ENCODE results near the gene RACK1.
"Not testable (repeated sequence)": the region's sequence is repeated elsewhere in the genome, so short reads cannot be mapped to it uniquely, and the experiment has no call there.

RACK1 gene

DNA sequence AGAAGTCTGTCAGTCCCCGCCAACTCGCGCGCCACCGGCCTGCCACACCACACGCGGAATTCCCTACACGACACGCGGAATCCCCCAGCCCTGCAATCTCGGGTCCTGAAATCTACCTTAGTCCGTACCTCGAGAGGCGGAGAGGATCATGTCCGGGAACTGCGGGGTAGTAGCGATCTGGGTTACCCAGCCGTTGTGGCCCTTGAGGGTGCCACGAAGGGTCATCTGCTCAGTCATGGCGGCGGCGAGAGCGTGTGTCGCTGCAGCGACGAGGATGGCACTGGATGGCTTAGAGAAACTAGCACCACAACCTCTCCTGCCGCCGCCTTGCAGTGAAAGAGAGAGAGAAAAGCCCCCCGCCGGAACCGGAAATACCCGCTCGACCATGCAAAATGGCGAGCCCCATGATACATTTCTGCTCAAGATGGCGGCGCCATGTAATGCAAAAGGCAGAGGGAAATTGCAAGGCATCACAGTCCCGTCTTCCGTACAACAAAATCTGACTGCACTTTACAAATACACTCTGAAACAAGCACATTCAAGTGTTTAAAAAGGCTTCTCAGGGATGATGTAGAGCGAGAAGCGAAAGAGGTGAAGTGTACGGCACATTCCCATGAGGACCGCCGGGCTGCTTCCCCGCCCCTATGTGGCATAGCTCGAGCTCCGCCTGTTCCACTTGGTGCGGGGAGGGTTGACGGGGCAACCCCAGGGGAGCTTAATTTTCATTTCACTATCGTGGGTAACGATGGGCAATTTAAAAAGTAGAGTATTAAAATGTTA is at the start of gene RACK1:
Gene RACK1, minus strand, starts transcription at position 343 of the 780 bp plus-strand sequence. Its CDS starts 106 bp downstream, at position 237.
- no peak for DNase-seq

DNA sequence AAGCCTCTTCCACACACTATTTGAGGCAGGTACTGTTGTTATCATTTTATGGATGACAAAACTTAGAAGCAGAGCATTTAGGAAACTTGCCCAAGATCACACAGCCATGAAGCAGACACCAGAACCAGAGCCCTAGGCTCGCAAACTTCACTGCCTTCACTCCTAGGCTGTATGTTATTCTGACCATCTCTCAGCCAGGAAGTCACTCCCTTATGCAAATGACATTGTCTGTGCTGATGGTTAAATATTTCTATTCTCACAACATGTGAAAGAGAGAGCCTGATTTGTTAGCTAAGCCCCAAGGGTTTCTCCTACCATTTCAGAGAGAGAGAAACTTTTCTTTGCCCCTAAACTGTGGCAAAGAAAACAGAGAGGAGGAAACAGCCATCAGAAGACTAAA is 43.6 kb upstream of the RACK1 start:
- DNase-seq, result not testable (repeated sequence)

DNA sequence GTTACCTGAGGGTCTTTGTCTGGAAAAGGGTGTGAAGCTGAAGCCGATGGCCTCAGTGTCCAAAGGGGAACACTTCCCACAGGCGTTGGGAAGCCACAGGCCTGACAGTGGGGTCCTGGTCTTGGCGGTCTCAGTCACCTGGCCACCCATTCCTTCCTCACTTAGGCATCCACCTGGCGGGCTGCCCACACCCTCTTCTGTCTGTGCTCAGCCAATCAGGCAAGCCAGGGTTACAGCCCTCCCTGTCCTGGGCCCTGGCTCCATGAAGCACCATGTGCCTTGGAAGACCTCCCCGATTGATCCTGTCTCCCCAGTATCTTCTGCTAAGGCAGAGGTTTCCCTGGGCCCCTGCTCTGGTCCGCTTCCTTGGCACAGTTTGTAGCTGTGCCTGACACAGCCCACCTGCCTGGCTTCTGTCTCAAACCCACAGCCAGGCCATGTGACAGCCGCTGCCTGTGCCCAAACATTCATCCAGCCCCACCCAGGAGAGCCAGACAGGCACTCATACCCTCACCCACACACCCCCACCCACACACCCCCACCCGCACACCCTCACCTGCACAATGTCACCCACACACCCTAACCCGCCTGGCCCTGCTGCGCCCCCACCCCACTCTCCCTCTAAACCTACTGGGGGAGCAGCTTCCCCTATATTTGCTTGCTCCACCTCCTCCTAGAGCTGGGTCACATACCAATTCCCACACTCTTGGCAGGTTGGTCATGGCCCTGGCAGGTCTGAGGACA is 42.4 kb upstream of the RACK1 start:
- not testable (repeated sequence) for DNase-seq

DNA sequence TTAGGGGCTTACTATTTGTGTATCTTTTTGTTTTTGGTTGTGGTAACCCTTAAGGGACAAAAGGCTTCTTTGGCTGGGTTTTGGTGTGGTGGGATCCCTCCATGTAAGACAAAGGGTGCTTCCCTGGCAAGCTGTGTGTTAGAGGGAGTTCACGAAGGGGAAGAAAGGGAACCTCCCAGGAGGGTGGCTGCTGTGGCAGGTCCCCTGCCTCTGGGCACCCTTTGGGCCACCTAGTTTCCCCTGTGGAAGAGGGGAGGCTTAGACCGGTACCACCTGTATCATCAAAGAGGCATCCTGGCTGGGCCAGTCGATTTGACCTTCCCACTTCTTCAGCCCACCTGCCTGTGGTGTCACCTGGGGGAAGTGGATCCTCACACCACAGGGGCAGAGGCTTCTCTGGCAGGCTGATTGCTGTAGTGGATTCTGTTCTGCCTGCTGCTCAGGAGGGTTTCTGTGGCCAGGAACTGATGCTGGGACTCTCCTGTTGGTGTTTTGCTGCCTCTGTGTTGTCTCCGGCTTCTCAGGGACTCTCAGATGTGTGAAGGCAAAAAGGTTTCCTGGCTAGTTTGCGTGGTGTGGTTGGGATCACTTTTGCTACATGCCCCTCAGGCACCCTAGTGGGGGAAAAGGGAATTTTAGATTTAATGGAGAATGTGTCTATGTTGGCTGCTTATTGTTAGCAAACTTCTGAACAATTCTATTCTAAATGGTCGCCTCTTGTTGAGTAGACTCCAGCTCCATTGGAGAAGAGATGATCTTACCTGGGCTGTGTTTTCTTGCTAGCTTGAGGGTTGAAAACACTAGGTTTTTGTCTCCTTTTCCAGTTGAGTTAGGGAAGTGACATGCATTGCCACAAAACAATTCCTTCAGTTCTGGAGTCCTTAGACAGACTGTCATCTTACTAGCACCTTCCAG is 40.4 kb upstream of the RACK1 start:
- DNase-seq, result not testable (repeated sequence)

DNA sequence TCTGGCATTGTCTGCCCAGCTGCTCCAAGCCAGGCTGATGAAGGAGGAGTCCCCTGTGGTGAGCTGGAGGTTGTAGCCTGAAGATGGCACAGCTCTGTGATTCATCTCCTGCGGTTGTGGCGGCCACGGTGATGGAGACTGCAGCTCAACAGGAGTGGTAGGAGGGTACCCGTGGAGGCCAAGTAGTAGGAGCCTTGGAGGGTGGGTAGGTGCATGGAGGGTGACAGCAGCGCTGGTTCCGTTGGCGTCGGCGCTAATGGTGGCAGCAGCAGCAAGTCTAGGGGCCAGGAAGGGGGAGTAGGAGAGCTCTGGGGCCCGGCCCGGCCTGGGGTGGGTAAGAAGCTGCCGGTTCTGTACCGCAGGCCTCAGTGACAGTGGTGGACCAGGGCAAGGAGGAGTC is 39.6 kb upstream of the RACK1 start:
- DNase-seq, result no peak

DNA sequence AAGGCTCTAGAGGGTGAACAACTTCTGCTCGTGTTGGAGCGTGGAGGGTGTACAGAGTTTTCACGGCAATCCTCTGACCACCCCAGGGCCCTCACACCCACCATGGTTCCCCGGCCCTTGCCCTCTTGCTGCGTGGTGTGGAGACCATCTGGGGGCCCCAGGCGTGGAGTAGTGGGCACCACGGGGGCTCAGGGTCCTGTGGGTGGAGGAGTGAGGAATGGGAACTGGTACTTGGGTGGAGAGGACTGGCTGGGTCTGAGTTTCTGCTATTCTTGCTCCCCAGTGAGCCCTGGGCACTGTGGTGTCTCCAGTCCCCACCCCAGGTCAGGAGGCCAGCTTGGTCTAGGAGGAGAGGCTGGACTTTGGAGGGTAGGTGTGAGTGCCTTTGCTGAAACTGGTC is 39.2 kb upstream of the RACK1 start:
- no peak for DNase-seq

DNA sequence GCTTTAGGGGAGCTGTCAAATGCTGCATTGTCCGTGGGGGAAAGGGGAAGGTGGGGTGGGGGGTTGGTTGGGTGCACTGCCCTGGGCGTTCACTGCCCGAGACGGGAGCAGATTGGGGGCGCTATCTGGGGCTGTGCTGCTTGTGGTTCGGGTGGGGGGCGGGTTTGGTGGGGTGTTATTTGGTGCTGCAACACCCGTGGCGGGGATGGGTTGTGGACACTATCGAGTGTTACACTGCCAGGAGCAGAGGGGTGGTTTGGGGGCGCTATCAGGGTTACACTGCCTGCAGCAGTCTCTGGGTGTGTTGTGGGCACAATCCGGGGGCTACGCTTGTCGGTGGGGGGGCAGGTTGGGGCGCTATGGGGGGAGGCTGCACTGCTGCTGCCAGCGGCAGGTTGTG is 38.7 kb upstream of the RACK1 start:
- not testable (repeated sequence) for DNase-seq

DNA sequence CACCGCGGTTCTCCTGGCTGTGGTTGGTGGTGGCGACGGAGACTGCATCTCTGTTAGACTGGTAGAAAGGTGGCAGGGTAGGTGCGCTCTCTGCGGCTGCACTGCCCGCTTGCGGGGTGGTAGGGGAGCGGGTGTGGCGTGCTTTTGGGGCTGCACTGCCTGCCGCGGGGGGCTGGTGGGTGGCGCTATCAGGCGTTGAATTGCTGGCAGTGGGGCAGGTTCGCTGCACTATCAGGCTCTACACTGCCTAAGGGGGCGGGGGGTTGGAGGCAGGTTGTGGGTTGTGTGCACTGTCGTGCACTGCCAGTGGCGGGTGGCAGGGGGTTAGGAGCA is 38.2 kb upstream of the RACK1 start:
- no peak for DNase-seq

DNA sequence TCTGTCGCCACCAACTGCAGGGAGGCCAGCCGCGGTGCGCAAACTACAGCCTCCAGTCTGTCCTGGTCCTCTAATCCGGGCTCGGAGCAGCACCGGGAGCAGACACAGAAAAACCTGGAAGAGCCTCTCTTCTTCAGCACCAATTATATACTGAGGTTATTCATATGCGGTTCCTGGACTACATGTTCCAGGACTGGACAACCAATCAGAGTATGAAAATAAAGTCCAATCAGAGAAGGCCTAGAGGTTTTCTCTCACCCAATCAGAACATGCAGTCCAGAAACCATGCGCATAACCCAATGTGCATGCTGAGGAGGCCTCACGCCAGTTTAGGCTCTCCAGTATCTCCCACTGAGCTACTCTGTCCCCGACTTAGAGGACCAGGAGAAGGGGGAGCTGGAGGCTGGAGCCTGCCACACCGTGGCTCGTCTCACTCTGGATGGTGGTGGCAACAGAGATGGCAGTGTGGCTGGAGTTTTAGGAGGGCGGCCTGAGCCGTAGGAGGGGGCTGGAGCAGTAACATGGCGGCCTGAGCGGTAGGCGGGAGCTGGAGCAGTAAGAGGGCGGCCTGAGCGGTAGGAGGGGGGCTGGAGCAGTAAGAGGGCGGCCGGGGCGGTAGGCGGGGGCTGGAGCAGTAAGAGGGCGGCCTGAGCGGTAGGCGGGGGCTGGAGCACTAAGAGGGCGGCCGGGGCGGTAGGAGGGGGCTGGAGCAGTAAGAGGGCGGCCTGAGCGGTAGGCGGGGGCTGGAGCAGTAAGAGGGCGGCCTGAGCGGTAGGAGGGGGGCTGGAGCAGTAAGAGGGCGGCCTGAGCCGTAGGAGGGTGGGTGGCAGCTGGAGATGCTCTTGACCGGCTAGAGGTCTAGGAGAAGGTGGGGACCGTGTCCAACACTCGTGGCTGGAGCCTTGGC is 37.6 kb upstream of the RACK1 start:
- no peak for DNase-seq

DNA sequence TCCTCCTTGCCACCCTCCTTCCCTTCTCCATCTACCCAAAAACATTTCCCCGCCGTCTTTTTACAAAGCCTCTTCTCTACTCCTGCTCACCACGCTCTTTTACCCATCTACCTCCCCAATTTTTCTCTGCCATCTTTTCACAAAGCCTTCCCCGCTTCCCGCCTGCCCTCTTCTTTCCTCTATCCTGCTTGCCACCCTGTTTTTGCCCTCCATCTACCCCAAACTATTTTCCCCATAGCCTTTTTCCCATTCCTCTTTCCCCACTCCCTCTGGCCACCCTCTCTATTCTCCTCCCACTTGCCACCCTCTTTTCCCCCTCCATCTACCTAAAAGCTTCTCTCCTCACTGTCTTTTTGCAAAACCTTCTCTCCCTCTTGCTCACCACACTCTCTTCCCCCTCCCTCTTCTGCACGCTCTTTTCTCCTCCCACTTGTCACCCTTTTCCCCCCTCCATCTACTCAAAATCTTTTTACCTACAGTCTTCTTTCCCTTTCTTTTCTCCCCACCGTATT is 36.6 kb upstream of the RACK1 start:
- no peak for DNase-seq

DNA sequence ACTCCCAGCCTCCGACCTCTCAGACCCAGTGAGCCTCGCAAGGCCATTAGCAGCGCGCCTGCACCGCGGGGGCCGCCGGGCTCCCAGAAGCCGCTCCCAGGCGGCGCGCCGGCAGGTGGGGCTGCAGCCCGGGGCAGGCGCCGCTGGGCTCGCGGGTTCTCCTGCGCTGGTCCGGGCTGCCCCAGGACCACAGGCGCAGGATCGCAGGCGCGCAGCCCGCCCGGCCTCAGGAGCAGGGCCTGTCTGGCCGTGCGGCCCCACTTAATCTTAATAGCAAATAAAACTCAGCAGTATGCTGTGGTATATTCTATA is 29.7 kb upstream of the RACK1 start:
- not testable (repeated sequence) for DNase-seq

DNA sequence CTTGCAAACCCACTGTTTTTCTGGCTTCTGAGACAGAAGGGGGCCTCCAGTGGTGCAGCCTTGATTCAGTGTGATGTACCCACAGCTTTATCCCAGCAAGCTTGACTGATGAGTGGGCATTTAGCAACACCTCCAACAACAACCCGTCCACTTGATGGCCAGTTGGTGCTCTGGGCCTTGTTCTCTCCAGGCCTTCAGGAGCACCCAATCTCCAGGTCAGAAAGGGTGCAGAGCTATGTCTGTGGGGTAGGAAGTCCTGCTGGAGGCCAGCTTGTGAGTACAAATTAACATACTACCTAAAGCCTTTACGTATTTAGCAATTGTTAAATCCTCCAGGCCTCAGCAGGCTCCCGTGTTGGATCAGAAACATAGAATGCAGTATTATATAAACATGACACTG is 27.4 kb upstream of the RACK1 start:
- no peak for DNase-seq

DNA sequence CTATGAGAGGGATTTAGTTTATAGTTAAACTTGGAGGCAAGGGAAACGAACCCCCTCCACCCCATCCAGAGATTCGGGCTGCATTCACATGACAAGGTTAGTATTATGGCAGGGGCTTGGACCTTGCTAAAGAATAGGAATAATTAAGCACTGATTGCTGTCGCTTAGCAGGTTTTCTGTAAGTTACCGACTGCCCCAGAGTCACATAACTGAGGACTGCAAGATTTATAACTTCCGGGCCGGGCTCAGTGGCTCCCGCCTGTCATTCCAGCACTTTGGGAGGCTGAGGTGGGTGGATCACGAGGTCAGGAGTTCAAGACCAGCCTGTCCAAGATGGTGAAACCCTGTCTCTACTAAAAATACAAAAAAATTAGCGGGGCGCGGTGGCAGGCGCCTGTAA is 24.2 kb upstream of the RACK1 start:
- DNase-seq, result not testable (repeated sequence)

DNA sequence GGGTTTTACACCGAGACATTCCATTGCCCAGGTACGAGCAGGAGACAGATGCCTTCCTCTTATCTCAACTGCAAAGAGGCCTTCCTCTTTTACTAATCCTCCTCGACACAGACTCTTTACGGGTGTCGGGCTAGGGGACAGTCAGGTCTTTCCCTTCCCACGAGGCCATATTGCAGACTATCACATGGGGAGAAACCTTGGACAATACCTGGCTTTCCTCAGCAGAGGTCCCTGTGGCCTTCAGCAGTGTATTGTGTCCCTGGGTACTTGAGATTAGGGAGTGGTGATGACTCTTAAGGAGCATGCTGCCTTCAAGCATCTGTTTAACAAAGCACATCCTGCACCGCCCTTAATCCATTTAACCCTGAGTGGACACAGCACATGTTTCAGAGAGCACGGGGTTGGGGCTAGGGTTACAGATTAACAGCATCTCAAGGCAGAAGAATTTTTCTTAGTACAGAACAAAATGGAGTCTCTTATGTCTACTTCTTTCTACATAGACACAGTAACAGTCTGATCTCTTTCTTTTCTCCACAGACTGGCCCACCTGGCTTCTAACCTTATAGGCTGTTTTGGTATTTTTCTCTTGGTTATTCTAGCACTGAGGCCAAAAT is 23.7 kb upstream of the RACK1 start:
- DNase-seq, result not testable (repeated sequence)

DNA sequence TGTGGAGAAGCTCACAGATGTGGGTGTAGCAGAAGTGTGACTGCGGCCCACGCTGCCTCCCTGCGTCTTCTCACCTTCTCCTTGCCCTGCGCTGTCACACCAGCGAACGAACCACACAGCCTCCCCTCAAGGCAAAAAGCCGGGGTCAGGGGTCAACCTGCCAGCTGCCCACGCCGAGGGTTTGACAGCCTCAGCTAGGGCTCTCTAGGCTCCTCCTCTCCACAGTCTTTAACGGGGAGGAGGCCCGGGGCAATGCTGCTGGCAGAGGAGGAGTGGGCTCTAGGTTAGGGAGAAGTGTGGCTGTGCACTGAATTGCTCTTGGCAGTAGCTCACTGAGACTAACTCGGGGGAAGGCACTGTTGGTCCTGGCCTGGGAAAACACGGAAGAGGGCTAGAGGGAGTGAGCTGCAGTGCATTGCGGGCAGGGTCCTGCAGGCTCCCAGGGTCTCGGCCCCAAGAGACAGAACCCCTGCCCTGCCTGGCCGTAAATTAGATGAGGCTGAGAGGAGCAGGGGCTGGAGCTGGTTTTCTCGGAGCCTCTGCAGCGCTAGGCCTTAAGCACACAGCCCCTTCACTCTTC is 21.5 kb upstream of the RACK1 start:
- no peak for DNase-seq

DNA sequence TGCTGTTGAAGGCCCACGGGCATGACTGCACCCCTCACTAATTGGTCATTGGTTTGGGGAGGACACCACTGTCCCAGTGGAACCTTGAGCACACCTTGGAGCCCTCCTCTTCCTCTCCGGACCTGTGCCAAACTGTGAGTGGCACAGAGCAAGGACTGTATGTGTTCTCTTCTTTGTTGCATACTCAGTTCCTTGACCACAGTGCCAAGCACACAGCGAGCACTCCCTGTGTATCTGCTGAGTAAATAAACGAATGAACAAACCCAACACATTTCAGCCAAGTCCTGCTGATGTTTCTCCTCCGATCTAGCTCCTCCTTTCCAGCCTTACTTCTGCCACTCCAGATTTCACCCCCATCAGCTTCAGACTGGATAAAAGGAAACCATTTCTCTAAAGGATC is 19.9 kb upstream of the RACK1 start:
- no peak for DNase-seq

DNA sequence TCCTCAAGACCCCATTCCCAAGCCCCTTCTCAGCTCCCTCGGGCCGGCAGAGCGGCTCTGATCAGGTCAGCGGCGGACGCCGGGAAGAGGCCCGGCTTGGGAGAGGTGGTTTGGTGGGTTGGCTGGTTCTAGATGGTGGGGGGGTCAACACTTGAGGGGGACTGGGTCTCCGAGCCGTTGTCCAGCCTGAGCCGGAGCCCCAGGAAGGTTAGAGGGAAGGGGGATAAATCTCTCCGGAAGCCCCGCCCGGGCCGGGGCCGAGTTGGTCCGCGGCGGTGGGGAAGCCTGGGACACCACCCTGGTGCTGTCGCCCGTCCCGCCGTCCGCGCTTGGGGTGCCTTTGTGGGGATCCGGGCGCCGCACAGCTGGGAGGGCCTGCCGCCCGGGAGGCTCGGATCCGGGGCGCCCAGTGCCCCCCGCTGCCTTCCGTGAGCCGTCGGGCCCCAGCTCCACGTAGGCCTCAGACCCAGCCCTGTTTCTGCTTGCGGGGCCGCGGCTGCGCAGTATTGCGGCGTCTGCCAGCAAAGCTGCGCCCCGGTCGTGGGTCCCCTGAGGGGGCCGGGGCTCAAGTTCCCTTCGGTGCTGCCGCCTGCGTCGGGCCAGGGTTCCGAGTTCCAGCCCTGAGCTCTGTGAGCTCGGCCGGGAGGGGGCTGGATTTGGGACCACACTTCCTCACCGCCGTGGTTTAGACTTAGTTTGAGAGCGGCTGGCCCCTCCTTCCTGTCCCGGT is 17.8 kb upstream of the RACK1 start:
- DNase-seq, result no peak

DNA sequence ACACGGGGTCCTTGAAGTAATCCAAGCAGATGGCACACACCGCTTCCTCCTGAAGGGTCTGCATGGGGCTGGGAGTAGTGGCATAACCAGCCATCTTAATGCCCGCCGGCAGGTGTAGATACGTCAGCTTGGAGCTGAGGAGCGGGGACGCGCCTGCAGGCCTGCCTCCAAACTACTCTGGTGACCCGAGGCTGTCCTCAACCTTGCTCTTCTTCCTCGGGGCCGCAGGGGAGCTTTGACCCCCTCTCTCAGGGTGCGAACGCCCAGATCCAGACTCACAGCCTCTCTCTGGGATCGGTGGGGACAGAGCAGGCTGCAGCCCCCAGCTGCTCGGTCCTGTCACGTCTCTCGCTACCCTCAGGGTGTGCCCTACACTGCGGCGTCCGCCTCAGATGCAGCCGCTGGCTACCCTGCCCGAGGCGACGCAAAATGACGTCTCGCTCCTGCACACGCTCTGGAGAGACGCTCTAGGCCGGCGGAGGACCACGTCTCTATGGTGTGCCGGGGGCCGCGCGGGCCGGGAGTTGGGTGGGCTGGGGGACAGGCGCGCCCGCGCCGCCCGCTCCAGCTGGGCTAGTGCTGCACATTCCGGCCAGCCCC is 17.1 kb upstream of the RACK1 start, which contains the start of gene TRIM52:
Gene TRIM52, minus strand, starts transcription at position 424 of the 600 bp plus-strand sequence. Its CDS starts 330 bp downstream, at position 94.
- no peak for DNase-seq

DNA sequence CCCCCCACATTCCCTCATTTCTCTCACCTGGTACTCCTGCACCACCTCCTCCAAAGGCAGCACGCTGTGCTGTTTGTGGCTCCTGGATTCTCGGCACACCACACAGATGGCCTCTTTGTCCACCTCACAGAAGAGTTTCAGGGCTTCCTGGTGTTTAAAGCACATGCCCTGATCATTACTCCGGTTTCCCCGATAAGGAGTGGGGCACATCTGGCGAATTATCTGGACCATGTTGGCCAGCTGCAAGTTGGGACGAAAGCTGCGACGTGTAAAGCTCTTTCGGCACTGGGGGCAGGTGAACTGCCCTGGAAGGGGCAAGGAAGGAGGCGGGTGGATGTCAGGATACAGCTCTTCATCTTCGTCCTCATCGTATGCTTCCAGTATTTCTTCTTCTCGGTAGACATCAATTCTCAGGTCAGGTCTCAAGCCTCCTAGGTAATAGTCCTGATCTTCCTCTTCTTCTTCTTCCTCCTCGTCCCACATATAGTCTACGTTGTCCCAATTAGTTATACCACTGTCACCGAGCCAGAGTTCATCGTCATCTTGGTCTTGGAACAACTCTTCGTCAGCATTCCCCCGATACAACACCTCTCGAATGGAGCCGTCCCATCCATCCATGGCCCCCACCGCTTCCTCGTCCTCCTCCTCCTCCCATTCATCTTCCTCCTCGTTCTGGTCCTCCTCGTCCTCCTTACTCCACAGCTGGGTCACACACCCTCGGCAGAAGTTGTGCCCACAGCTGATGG is 16.4 kb upstream of the RACK1 start:
- no peak for DNase-seq
